Uterus (tissue), 4 donors: ENCODE measurements around the gene ZNF285. TPM values are rescaled to one million over a fixed set of nuclear protein-coding genes. Genes with fewer than 3 reads are reported as not detected.
"Not testable (repeated sequence)": the region's sequence is repeated elsewhere in the genome, so short reads cannot be mapped to it uniquely, and the experiment has no call there.

Experiments used
- DNase-seq, 2 donors: peaks; one replicate each; pipeline ENCODE4 v3.0.0-alpha.2; 2019 to 2020
- H3K27ac ChIP-seq, 2 donors: fragments of 200-600 bp; sonication (generic); 1 replicate in 1 of 2; 2 replicates in 1 of 2; pipeline ENCODE4 v1.5.1; 2016 to 2018
- H3K27me3 ChIP-seq, 2 donors: fragments of 200-600 bp; sonication (generic); one replicate each; pipeline ENCODE4 v1.5.1; 2018 to 2019; ENCODE audit warnings: control low read depth in 1 of 2
- H3K36me3 ChIP-seq, 2 donors: fragments of 200-600 bp; sonication (generic); one replicate each; pipeline ENCODE4 v1.5.1; 2019; ENCODE audit warnings: control low read depth in 1 of 2
- H3K4me1 ChIP-seq, 2 donors: fragments of 200-600 bp; sonication (generic); one replicate each; pipeline ENCODE4 v1.5.1; 2018 to 2019; ENCODE audit warnings: control low read depth in 1 of 2
- H3K4me3 ChIP-seq, 2 donors: fragments of 200-600 bp; sonication (generic); 1 replicate in 1 of 2; 2 replicates in 1 of 2; pipeline ENCODE4 v1.5.1; 2018 to 2019; ENCODE audit warnings: mild to moderate bottlenecking in 1 of 2
- H3K9me3 ChIP-seq, 2 donors: fragments of 200-600 bp; sonication (generic); one replicate each; pipeline ENCODE4 v1.5.1; 2019; ENCODE audit warnings: control low read depth in 1 of 2
- POLR2A ChIP-seq, 2 donors: fragments of 450-650 bp; IDR thresholded peaks; one replicate each; pipeline ENCODE4 v1.6.1; 2016; ENCODE audit warnings: antibody characterized with exemption in 2 of 2, mild to moderate bottlenecking in 1 of 2, moderate library complexity in 1 of 2
- intact Hi-C: fragments of 100-400 bp; cut with DNase I; formaldehyde crosslinking; loops from one replicate; pipeline ENCODE4 v1.15.1; 2023; ENCODE audit warnings: low total_unique reads
- total RNA-seq, 4 donors: library from RNA; depleted of rRNA in 3 of 4; stranded (reverse); fragments of >200 nt in 3 of 4; gene quantifications; one replicate each; pipeline versions ENCODE4 v1.1.0 to v1.2.4, GENCODE V29; 2014 to 2023
- TF ChIP-seq, protein P1 (sequence below), 4 experiments: fragments of 200-600 bp in 2 of 4; fragments of 450-650 bp in 2 of 4; sonication (generic) in 2 of 4; IDR thresholded peaks; one replicate each; pipeline ENCODE4 v1.5.1; 2016 to 2019; ENCODE audit warnings: antibody characterized with exemption in 4 of 4, mild to moderate bottlenecking in 2 of 4, moderate library complexity in 1 of 4
- donor health status: DM: yes; HTN: yes; CAD: no.

The ZNF285 gene
- total RNA-seq, 4 donors from 2014 or later: 0.29 to 25.9 (median 9.2) TPM

DNA sequence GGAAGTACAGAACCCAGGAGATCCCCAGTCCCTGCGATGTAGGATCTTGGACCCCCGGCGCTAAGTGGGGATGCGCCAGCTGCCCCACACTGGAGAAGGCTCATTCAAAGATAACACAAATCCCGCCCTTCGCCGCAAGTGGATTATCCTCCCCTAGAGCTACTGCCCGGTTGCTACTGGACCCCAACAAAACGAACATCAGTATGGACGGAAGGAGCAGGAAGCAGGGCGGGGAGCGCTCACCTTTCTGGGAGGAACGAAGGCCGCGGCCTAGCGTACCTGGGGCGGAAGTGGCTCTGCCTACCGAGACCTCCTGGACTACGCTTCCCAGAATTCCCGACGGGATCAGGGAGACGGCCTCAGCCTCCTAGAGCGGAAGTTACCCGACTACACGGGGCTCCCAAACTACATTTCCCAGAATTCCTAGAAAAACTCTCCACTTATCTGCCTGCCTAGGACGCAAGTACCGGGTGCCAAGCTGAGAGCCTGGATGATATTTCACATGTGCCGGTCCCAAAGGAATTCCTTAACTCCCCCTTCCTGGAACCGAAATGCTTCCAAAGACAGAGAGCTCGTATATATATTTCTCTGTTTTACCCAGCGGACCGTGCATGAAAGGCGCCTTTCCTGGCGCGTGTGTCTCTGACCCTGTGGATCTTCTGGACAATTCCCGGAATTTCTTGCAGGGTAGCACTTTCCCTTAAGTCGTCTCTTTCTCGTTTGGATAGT lies 44.9 kb downstream of the ZNF285 start, which contains the start of gene ZNF112:
ZNF112 (minus strand) TSS at position 298 of the 729 bp plus-strand sequence. CDS start 16,141 bp downstream, outside the sequence.
- Histone ChIP-seq H3K27ac (peak within 1 kb of the TSS; percentile 64 to 76), H3K4me3 (peak within 1 kb of the TSS; percentile 49 to 60), H3K9me3 (peaks cover 0 to 12% of the 10 kb centered on the region in 2 donors), H3K4me1 (no peaks in the 10 kb centered on the region), H3K27me3 (no peaks in the 10 kb centered on the region), H3K36me3 (no peaks in the 10 kb centered on the region)
- TF ChIP-seq, protein P1, sequence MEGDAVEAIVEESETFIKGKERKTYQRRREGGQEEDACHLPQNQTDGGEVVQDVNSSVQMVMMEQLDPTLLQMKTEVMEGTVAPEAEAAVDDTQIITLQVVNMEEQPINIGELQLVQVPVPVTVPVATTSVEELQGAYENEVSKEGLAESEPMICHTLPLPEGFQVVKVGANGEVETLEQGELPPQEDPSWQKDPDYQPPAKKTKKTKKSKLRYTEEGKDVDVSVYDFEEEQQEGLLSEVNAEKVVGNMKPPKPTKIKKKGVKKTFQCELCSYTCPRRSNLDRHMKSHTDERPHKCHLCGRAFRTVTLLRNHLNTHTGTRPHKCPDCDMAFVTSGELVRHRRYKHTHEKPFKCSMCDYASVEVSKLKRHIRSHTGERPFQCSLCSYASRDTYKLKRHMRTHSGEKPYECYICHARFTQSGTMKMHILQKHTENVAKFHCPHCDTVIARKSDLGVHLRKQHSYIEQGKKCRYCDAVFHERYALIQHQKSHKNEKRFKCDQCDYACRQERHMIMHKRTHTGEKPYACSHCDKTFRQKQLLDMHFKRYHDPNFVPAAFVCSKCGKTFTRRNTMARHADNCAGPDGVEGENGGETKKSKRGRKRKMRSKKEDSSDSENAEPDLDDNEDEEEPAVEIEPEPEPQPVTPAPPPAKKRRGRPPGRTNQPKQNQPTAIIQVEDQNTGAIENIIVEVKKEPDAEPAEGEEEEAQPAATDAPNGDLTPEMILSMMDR (IDR thresholded peaks at IDR 0.05): no peak
- TF ChIP-seq POLR2A (IDR thresholded peaks at IDR 0.05): no peak
- peak; percentile 83 to 89 for DNase-seq
- intact Hi-C loops: no loop called here

DNA sequence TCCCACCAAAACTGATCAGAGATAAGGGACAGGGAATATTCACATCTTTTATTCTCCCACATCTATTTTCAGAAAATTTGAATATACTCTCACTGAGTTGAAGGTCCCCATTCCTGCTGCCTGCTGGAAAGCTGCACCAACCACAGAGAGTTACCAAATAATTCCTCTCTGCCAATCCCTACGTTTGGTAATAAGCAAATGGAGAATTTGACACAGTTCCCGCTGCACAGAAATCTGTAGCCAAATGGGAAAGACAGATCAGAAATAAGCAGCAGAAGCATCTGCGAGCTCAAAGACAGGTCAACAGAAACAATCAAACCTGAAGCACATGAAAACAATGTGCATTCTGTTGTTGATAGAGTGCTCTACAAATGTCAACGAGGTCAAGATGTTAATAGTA lies 54.9 kb downstream of the ZNF285 start:
- TF ChIP-seq, protein P1 (IDR thresholded peaks at IDR 0.05): no peak
- no peak for TF ChIP-seq POLR2A (IDR thresholded peaks at IDR 0.05)
- no peak for DNase-seq
- peaks cover 0 to 49% of the 10 kb centered on the region in 2 donors for H3K9me3 ChIP-seq
- no peaks in the 10 kb centered on the region for H3K4me1 ChIP-seq
- H3K27ac ChIP-seq: no peak overlapping the region
- no peak overlapping the region for H3K4me3 ChIP-seq
- intact Hi-C loops: no loop called here
- no peaks in the 10 kb centered on the region for H3K36me3 ChIP-seq
- no peaks in the 10 kb centered on the region for H3K27me3 ChIP-seq

DNA sequence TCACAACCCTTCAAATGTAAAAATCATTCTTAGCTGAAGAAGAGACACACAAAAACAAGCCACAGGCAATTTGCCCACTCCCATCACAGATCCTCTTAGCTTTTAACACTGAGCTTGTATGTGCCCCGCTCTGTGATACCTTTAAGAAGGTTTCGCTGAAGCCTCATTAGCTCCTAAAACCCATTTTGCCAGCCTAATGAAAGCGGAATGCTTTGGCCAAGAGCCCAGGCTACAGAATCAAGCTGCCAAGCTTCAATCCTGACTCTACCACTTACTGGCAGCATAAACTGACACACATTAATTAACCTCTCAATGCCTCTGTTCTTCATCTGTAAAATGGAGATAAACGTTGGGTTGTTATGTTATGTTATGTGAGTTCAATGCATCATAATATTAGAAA lies 55.4 kb downstream of the ZNF285 start:
- Histone ChIP-seq H3K27me3 (no peaks in the 10 kb centered on the region), H3K4me3 (no peak overlapping the region), H3K9me3 (peaks cover 0 to 52% of the 10 kb centered on the region in 2 donors), H3K36me3 (no peaks in the 10 kb centered on the region), H3K4me1 (no peaks in the 10 kb centered on the region), H3K27ac (no peak overlapping the region)
- DNase-seq: no peak
- no peak for TF ChIP-seq POLR2A (IDR thresholded peaks at IDR 0.05)
- TF ChIP-seq, protein P1 (IDR thresholded peaks at IDR 0.05): no peak
- intact Hi-C loops: no loop called here

DNA sequence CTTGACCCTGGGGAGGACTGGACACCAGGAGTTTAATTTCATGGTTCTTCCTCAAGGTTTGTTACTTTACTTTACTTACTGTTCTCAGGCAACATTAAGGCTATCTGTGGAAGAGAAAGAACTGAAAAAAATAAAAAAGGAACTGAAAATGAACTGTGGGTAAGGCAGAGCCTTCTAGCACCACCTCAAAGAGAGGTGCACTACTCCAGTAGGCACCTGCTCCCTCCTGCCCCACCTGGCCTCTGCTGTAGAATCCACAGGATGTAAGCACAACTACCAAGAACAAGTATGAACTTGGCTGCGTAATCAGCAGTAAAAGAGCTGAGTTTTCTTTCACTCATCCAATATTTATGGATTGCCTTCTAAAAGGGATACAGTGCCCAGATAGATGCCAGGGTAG lies 57.2 kb downstream of the ZNF285 start:
- intact Hi-C loops: no loop called here
- no peaks in the 10 kb centered on the region for H3K4me1 ChIP-seq
- no peak overlapping the region for H3K4me3 ChIP-seq
- H3K27me3 ChIP-seq: no peaks in the 10 kb centered on the region
- no peak overlapping the region for H3K27ac ChIP-seq
- H3K36me3 ChIP-seq: no peaks in the 10 kb centered on the region
- H3K9me3 ChIP-seq: peaks cover 0 to 46% of the 10 kb centered on the region in 2 donors
- DNase-seq: no peak
- TF ChIP-seq POLR2A (IDR thresholded peaks at IDR 0.05): no peak
- TF ChIP-seq, protein P1 (IDR thresholded peaks at IDR 0.05): no peak

DNA sequence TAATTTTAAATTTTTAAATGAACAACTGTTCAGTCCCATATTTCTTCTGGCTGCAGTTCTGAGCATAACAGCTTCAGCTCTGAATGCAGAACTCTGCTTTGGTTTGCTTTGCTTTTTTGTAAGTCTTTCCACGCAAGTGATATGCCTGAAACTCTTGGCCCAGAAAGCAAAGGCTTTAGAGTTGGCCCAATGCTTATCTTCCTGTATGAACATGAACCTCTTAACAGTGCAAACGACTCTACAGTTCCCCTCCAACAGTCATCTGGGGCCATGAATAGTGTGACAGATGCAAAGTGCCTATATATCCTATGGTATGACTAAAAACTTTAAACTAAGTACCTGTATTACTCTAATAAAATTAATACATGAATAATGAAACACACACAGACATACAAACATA lies 59.6 kb downstream of the ZNF285 start:
- H3K27ac ChIP-seq: no peak overlapping the region
- no peak for DNase-seq
- no peaks in the 10 kb centered on the region for H3K36me3 ChIP-seq
- H3K9me3 ChIP-seq: peaks cover 0 to 37% of the 10 kb centered on the region in 2 donors
- TF ChIP-seq POLR2A (IDR thresholded peaks at IDR 0.05): no peak
- TF ChIP-seq, protein P1 (IDR thresholded peaks at IDR 0.05): no peak
- H3K27me3 ChIP-seq: no peaks in the 10 kb centered on the region
- no peaks in the 10 kb centered on the region for H3K4me1 ChIP-seq
- intact Hi-C loops: no loop called here
- no peak overlapping the region for H3K4me3 ChIP-seq

DNA sequence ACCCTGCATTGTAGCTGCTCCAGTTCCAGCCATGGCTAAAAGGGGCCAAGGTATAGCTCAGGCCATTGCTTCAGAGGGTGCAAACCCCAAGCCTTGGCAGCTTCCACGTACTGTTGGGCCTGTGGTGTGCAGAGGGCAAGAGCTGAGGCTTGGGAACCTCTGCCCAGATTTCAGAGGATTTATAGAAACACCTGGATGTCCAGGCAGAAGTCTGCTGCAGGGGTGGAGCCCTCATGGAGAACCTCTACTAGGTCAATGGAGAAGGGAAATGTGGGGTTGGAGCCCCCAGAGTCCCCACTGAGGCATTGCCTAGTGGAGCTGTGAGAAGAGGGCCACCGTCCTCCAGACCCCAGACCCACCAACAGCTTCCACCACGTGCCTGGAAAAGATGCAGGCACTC lies 66.8 kb downstream of the ZNF285 start:
- H3K4me1 ChIP-seq, H3K36me3 ChIP-seq, intact Hi-C loops, DNase-seq, H3K27me3 ChIP-seq, H3K27ac ChIP-seq, H3K4me3 ChIP-seq: not testable (repeated sequence)
- peaks cover 0 to 24% of the 10 kb centered on the region in 2 donors for H3K9me3 ChIP-seq
